Activated effector memory CD4-positive, alpha-beta T cell treated with anti-CD3 and anti-CD28 coated beads, Interleukin-2, amount 50 U/mL, for 16 hours (primary cell): ENCODE results near the gene TMEM184B.

ENCODE experiments used
- DNase-seq: peaks from one replicate; pipeline ENCODE4 v3.0.0-alpha.2; 2020

The TMEM184B gene

DNA sequence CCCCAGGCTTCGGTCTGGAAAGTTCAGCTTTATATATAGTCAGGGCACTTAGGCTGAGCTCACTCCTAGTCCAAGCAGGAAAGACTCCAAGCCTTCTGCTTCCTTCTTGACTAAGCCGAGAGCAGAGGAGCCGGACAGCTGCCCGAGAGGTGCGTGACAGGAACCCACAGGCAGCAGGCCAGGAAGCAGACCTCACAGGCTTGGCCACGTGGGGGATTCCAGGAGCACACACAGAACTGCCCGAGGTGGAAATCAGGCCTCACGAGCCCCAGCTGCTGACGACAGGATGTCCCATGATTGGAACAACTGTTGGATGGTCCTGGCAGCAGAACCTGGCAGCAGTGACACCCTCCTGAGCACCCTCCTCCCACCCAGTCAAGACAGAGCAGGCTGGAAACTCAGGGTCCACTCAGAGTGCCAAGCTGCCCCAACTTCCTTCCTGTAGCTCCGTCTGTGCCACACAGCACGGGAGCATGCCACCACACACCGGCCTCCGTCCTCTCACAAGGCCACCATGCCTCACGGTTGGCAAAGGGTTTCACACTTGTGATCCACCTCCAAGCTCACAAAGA lies 96.6 kb downstream of the TMEM184B start:
- DNase-seq = no peak

DNA sequence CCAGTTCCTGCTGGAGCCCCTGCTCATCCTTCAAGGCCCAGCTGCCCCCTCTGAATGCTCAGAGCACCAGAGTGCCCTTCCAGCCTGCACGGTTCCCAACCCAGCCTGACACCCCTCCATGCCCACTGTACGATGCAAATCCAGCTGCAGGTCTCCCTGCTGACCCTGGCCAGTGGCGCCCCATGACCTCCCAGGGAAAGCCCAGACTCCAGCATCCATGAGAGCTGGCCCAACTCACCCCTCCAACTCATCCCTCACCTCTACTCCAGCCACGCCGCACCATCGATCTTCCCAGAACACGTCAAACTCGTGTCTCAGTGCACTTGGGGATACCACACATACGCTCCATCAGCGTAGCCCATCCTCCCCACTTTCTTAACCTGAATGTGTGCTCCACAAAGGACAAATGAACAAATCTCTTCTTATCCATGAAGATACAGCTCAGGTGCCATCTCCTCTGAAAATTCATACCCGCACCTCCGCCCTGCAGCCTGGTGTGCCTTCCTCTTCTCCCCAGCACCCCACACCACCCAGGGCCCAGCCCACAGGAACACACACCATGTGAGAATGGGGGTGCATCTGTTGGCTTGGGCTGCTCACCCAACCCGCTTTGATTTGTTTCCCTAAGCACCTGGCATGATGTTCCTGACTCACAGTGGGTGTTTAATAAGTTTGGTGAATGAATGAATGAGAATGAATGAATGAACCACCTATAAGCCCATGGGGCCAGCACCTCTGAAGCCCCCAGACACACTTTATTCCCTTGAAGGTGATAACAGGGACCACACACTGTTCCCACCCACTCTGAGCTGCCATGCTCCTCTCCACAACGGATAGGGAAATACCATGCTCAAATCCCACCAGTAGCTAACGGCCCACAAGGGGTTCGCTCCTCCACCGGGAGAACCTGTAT lies 97.3 kb downstream of the TMEM184B start:
- DNase-seq = no peak

DNA sequence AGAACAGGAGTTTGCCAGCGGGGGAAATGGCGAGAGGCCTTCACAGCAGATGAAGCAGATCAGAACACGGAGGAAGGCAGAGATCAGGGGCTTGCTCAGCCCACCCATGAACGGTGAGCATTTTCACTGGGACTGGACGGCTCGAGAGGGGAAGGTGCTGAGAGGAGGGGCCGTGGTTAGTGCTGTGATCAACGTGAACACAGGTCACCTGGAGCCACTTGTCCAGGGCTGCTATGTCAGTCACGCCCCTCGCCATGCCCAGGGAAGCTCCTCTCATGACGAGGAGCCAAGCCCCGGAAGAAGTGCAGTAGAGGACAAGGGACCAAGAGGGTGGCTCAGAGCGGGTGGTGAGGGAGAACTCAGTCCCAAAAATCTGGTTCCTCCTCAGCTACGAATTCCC lies 98.2 kb downstream of the TMEM184B start:
- DNase-seq = no peak

DNA sequence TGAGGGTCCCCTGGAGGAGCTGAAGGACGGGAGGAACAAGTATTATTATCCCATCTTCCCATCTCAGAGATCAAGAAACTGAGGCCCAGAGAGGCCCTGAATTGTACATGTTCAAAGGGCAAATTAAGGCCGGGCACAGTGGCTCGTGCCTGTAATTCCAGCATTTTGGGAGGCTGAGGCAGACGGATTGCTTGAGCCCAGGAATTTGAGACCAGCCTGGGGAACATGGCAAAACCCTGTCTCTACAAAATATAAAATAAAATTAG lies 99.2 kb downstream of the TMEM184B start:
- no peak for DNase-seq

DNA sequence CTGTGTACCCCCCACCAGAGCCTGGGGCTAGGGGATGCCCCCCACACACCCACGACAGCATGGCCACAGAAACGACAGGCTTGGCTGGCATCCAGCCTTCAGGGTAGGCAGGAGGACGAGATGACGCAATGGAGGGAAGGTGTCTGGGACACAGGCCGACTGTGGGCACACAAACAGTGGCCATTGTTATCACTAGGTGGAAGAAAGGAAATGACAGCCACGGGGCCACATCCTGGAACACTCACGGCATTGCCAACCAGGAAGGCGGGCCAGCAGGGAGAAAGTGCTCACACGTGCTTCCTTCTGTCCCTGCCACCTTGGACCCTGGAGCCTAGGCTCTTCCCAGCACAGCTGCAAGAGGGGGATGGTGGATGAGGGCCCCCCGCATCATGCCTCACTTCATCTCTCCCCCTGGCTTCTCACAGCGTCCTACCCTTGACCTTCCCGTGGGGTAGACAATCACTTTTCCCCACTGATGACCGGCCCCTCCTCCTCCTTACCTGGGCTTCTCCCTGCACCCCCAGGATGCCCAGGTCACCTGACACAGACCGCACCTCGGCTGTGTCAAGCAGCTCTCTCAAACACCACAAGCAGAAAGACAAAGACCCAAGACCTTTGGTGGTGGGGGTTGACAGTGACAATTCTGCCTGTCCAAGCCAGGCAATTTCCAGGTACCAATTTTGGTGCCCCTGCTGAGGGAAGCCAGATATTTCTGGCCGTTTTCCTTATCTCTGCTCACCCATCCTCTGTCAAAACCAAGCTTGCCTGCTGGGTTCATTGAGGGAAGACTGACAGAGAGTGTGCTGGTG lies 99.8 kb downstream of the TMEM184B start:
- no peak for DNase-seq

DNA sequence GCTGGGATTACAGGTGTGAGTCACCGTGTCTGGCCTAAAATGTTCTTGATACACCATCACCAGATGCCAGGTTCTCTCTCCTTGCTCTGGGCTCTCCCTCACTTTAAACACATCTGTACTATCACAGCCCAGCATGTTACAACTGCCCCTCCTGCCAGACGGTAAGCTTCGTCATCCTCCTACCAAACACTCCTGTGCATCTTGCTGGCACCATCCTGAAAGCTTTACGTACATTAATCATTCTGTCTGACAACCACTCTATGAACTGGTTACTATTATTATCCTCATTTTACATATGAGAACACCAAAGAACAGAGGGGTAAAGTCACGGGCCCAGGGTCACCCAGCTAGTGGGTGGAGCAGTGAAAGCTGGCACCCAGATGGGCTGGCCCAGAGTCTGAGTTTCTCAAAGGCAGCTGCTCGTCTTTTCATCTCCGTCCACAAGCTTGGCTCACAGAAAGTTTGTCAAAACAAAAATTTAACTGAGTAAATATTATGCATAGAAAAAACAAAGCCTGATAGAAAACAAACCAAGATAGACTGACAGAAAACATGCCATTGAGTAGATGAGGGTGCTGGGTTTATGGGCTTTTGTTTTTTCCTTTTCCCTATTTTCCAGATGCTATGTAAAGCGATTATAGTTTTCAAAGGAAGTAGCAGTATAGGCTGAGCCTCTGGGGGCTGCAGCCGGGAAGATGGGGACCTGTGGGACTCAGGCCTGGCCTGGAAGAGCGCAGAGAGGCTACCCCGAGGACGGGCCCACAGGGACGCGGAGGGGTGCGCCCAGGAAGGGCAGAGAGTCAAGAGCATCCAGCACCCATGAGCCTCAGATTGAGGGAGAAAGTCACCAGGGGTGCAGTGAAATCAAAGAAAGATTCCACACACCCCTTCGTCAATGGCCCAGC lies 100.6 kb downstream of the TMEM184B start:
- no peak for DNase-seq

DNA sequence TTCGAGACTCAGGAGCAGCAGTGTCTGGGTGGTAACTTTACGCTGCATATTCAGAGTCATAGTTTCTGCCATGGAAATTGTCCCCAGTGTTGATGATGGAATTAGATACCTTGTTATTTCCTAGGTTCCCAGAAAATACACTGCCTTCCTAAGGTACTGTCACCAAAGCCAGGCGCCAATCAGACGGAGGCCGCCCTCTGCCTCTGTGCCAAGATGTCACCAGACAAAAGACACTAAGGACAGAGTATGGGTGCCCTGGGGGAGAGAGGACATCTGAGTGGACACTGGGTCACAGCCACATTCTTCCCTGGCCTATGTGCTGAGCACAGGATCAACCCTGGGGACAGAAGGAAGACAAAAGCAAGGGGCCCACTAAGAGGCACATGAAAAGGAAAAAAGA lies 102.3 kb downstream of the TMEM184B start:
- DNase-seq = no peak
